Fibroblast of villous mesenchyme (primary cell): ENCODE results near the gene ZNF234. TPM values are rescaled to one million over a fixed set of nuclear protein-coding genes. Genes with fewer than 3 reads are reported as not detected.
"Not testable (repeated sequence)": the region's sequence is repeated elsewhere in the genome, so short reads cannot be mapped to it uniquely, and the experiment has no call there.

Experiments used
- DNase-seq: peaks from one replicate; pipeline ENCODE4 v3.0.0-alpha.2; 2010; ENCODE audit warnings: low read depth
- H3K4me3 ChIP-seq: 2 replicates; pipeline ENCODE4 v1.5.1; 2011; ENCODE audit warnings: low read depth, mild to moderate bottlenecking, low read length
- CTCF ChIP-seq: IDR thresholded peaks from 2 replicates; pipeline ENCODE4 v1.5.1; 2012; ENCODE audit warnings: low read depth, mild to moderate bottlenecking, low read length; ENCODE audit not compliant: insufficient read depth
- total RNA-seq: library from RNA; depleted of rRNA; stranded (reverse); fragments of >200 nt; gene quantifications from 2 replicates; pipeline ENCODE4 v1.2.3, GENCODE V29; 2012

ZNF234 gene
- total RNA-seq, 1 donor: 12.5 TPM

DNA sequence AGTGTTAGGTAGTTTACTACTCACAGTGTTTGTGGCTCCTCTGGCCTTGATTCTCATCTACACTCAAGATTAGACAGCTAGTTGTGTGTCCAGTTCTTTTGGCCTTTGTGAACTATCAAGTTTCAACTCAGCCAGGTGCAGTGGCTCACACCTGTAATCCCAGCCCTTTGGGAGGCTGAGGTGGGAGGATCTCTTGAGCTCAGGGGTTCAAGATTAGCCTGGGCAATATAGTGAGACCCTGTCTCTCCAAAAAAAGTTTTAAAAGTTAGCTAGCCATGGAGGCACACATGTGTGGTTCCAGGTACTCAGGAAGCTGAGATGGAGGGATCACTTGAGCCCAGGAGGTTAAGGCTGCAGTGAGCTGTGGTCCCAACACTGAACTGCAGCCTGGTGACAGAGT lies 39.6 kb downstream of the ZNF234 start:
- no peak for TF ChIP-seq CTCF
- H3K4me3 ChIP-seq: no peak overlapping the region
- no peak for DNase-seq

- no peak overlapping the region for H3K4me3 ChIP-seq
- TF ChIP-seq CTCF: no peak
- DNase-seq: no peak
Measured at GRCh38 chr19:44182145-44182544, 40.8 kb downstream of the ZNF234 start.

DNA sequence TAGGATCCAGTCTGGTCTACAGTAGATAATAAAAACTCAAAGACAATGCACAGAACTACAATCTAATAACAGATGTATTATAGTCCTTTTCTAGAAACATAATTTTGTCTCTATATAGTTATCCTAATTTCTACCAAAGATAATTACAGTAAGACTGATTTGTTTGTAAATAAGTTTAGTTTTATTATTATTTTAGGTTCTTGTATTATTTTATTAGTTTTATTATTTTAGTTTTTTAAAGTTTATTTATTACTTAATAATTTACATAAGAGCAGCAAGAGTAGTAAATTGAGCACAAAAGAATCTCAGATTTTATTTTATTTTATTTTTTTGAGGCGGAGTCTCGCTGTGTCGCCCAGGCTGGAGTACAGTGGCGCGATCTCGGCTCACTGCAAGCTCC lies 48.7 kb downstream of the ZNF234 start:
- H3K4me3 ChIP-seq: no peak overlapping the region
- no peak for DNase-seq
- TF ChIP-seq CTCF: no peak

- DNase-seq: no peak
- H3K4me3 ChIP-seq: no peak overlapping the region
- no peak for TF ChIP-seq CTCF
Measured at GRCh38 chr19:44192127-44192526, 50.8 kb downstream of the ZNF234 start.

DNA sequence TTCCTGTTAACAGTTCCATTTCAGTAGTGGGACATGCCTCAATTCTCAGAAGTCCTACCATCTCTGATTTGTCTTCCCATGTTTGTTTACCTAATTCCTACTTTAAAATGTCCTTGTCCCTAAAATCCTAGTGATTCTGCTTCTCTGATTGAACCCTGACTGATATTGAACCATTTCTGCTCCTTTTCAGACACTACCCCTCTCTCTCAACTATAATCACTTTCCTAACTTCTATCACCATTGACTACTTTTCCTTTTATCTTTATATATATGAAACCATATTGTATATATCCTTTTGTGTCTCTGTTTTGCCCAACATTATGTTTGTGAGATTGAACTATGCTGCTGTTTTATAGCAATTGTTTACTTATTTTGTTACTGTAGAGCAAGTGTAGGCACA lies 55.4 kb downstream of the ZNF234 start:
- no peak overlapping the region for H3K4me3 ChIP-seq
- no peak for TF ChIP-seq CTCF
- DNase-seq: no peak

DNA sequence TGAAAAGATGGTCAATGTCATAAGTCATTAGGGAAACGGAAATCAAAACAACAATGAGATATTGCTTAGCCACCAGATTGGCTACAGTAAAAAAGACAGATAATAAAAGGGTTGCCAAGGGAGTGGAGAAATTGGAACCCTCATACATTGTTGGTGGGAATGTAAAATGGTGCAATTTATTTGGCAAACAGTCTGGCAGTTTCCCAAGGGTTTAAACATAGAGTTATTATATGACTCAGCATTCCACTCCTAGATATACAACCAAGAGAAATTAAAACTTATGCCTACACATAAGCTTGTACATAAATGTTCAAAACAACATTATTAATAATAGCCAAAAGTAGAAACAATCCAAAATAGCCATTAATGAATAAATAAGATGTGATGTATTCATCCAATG lies 61.1 kb downstream of the ZNF234 start:
- no peak for TF ChIP-seq CTCF
- peak; percentile 7 for DNase-seq
- H3K4me3 ChIP-seq: no peak overlapping the region

- no peak for TF ChIP-seq CTCF
- DNase-seq: no peak
Measured at GRCh38 chr19:44202974-44203373, 61.6 kb downstream of the ZNF234 start.

GRCh38 chr19:44203877-44204276 lies 62.5 kb downstream of the ZNF234 start:
- not testable (repeated sequence) for DNase-seq, H3K4me3 ChIP-seq

More at GRCh38 chr19:44202974-44203373, 61.6 kb downstream of the ZNF234 start:
- no peak overlapping the region for H3K4me3 ChIP-seq
